GM18951 (cell line): ENCODE measurements around the gene RAN.
"Not testable (repeated sequence)": the region's sequence is repeated elsewhere in the genome, so short reads cannot be mapped to it uniquely, and the experiment has no call there.

Experiments
- POLR2A ChIP-seq: IDR thresholded peaks from 4 replicates; pipeline ENCODE4 v1.6.1; 2011; ENCODE audit warnings: mild to moderate bottlenecking; ENCODE audit not compliant: insufficient read length, insufficient read depth; ENCODE audit errors: extremely low read depth
- in situ Hi-C: fragments of 300-500 bp; cut with MboI; formaldehyde crosslinking; loops from one replicate; pipeline ENCODE4 v1.12.0; 2022; ENCODE audit warnings: low sequenced_read_pairs, mixed read lengths, inconsistent platforms; ENCODE audit not compliant: unreplicated experiment

The RAN gene

GRCh38 chr12:130860311-130860710 lies 11.6 kb upstream of the RAN start:
- no peak for TF ChIP-seq POLR2A
- in situ Hi-C loops = no loop called here

GRCh38 chr12:130862161-130862560 lies 9.7 kb upstream of the RAN start:
- in situ Hi-C loops = no loop called here
- TF ChIP-seq POLR2A = no peak

GRCh38 chr12:130862771-130863170 lies 9.1 kb upstream of the RAN start:
- in situ Hi-C loops = not testable (repeated sequence)

GRCh38 chr12:130863298-130863697 lies 8.6 kb upstream of the RAN start:
- no peak for TF ChIP-seq POLR2A
- in situ Hi-C loops = no loop called here

- no peak for TF ChIP-seq POLR2A
- in situ Hi-C loops = no loop called here
These were observed 3.5 kb upstream of the RAN start for GRCh38 chr12:130868412-130868811.

- no peak for TF ChIP-seq POLR2A
- in situ Hi-C loops = no loop called here
These were observed 1.2 kb upstream of the RAN start for GRCh38 chr12:130870442-130871285.

GRCh38 chr12:130872179-130873096 lies 572 bp downstream of the RAN start:
- in situ Hi-C loops = no loop called here
- no peak for TF ChIP-seq POLR2A

GRCh38 chr12:130873106-130873795 lies 1.4 kb downstream of the RAN start:
- in situ Hi-C loops = no loop called here

GRCh38 chr12:130873825-130874224 lies 2.0 kb downstream of the RAN start:
- in situ Hi-C loops = no loop called here

More at GRCh38 chr12:130873106-130873795, 1.4 kb downstream of the RAN start:
- no peak for TF ChIP-seq POLR2A

GRCh38 chr12:130874696-130875095 lies 2.8 kb downstream of the RAN start:
- no peak for TF ChIP-seq POLR2A
- in situ Hi-C loops = no loop called here

More at GRCh38 chr12:130873825-130874224, 2.0 kb downstream of the RAN start:
- no peak for TF ChIP-seq POLR2A

GRCh38 chr12:130875193-130875592 lies 3.3 kb downstream of the RAN start:
- no peak for TF ChIP-seq POLR2A
- in situ Hi-C loops = no loop called here

- in situ Hi-C loops = not testable (repeated sequence)
These were observed 3.8 kb downstream of the RAN start for GRCh38 chr12:130875708-130876107.

- no peak for TF ChIP-seq POLR2A
- in situ Hi-C loops = no loop called here
These were observed 4.4 kb downstream of the RAN start for GRCh38 chr12:130876297-130876696.
